GM19035 (cell line): Measurements from ENCODE around the gene UGDH.
A peak's percentile ranks its signal among the peaks of the same experiment; 100 is the strongest.

Source experiments
- ATAC-seq: cut with Tn5 transposase; IDR thresholded peaks from one replicate; pipeline ENCODE4 v1.9.1; 2021; ENCODE audit not compliant: unreplicated experiment

UGDH gene

GRCh38 chr4:39497909-39498726 lies 29.1 kb downstream of the UGDH start:
- no peak for ATAC-seq

DNA sequence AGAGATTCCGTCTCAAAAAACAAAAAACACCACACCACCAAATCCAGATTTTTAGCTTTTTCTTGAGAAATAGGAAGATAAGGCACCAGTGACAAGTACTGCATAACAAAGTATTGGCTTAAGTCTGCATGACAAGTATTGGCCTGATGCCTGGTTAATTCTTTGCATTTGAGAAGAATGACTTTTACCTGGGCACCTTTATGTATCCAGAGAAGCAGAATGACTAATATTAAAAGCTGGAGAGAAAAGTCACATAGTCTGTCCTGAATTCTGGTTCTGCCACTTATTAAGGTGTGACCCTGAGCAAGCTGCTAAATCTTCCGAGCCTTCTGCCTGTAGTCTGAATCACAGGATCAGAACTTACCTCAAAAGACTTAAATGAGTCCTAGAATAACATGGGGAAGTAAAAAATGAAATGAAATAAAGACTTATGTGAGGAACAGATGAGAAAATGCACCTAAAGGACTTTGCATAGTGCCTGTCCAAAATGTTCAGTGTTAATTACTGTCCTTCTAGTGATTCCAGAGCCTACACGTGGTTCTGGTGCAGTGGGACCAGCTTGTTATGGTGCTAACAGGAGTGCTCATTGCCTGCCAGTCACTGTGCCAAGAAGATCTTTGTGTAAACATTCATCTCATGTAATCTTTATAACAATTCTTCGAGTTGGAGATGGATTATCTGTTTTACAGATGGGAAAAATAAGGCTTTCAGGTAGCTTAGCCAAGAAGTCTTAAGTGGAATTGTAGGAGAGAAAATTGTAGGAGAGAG lies 31.6 kb downstream of the UGDH start:
- no peak for ATAC-seq

DNA sequence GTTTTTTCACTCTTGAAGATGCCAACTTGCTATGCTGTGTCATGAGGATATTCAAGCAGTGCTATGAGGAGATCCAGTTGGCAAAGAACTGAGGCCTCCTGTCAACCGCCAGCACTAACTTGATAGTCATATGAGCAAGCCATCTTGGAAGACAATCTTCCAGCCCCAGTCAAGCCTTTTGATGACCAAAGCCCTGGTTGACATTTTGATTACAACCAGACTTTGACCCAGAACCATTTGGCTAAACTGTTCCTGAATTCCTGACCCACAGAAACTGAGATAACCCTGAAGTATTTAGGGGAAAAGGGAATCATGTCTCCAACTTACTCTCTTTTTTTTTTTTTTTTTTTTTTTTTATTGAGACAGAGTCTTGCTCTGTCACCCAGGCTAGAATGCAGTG lies 32.9 kb downstream of the UGDH start:
- ATAC-seq, result no peak

- ATAC-seq, result no peak
Observed at GRCh38 chr4:39490322-39490721, 36.9 kb downstream of the UGDH start.

DNA sequence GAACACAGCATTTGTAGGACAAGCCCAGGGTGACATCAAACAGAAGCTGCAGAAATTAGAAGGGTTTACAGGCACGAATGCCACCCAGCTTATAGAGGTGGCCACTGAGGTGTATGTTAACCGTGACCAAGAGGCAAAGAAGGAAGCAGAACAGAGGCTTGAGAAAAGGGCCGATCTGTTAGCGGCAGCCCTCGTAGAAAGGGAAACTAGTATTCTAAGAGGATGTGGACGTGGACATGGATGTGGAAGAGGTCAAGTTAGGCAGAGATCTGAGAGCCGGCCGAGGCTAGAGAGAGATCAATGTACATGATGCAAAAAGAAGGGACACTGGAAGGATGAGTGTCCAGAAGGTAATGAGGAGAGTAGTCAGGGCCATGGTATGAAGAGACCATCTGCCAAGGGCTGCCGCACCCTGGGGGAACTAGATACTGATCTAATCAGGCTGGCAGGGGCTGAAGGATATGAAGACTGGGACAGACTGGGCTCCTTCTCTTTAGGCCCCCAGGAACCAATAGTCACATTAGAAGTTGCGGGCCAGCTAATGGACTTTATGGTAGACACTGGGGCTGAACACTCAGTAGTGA lies 40.9 kb downstream of the UGDH start:
- ATAC-seq, result no peak

DNA sequence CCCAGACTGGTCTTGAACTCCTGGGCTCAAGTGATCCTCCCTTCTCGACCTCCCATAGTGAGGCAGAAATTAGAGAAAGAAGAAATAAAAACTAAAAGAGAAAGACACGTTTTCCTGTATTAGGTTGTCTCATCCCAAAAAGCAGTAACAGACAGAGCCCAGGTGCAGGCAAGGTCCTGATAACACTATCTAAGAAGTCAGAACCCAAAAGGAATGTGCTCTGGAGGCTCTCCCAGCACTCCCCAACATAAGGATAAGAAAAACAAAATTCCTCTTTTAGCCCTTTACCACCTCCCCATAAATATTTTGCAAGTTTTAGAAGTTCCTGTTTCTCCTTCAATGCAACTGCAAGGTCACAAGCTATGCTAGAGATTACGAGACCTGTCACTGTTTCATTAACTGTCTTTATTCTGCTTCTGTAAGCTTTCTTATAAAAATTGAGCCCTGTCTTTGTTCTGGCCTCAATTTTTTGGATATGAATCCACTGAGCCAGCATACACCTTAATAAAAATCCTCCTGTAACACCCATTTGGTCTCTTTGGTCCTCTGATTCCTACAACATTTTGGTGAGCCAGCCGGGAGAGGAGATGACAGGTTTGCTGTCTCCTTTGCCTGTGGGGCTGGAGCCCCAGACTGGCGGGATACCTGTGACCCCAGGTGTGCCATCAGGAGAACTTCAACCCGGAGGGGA lies 42.5 kb downstream of the UGDH start:
- no peak for ATAC-seq

DNA sequence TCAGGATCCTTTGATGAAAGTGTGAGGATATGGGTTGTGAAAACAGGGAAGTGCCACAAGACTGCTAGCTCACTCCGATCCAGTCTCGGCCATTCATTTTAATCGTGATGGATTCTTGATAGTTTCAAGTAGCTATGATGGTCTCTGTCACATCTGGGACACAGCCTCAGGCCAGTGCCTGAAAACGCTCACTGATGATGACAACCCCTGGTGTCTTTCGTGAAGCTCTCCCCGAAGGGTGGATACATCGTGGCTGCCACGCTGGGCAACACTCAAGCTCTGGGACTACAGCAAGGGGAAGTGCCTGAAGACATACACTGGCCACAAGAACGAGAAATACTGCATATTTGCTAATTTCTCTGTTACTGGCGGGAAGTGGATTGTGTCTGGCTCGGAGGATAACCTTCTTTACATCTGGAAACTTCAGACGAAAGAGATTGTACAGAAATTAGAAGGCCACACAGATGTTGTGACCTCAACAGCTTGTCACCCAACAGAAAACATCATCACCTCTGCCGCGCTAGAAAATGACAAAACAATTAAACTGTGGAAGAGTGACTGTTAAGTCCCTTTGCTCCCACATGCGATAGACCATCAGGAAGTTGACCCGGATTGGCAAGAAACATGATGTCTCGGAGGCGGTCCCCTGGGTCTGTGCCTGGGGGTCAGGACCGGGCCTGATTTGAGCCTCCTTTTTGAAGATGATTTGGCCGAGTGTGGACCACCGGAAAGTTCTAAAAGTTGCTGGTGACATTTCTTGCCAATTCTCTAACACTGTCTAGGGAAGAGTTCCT lies 46.1 kb downstream of the UGDH start:
- ATAC-seq, result no peak

GRCh38 chr4:39480251-39480650 lies 47.0 kb downstream of the UGDH start:
- no peak for ATAC-seq

DNA sequence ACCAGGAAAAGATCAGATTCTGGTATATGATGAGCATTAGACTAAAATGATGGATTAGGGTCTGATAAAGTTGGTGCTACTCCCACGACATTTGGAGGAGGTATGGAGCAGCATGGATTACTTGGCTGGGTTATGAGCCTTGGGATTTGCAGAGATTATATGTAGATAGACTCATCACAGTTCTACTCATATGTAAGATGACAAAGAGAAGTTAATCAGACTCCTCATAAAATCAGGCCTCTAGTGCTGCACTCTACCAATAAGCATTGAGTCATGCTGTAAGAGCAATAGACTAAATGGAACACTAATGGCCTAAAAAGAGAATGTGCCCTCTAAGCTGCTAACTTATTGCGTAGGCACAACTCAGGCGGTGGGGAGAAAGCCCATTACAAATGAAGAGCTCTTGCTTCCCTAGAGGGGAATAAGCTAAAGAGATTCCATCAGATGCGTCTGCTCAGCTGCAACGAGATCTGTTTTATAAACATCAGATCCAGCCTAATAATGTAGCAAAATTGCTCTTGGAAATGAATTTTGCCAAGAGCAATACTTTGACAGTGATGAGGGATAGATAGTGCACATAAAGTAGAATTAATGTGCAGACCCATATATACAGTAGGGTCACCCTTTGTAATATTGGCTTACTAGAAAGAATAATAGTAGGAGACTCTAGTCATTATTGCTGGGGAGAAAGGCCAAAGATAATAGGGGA lies 50.9 kb downstream of the UGDH start:
- no peak for ATAC-seq

GRCh38 chr4:39472396-39472795 lies 54.8 kb downstream of the UGDH start:
- ATAC-seq, result no peak

- ATAC-seq, result no peak
Observed at GRCh38 chr4:39470402-39470801, 56.8 kb downstream of the UGDH start.

DNA sequence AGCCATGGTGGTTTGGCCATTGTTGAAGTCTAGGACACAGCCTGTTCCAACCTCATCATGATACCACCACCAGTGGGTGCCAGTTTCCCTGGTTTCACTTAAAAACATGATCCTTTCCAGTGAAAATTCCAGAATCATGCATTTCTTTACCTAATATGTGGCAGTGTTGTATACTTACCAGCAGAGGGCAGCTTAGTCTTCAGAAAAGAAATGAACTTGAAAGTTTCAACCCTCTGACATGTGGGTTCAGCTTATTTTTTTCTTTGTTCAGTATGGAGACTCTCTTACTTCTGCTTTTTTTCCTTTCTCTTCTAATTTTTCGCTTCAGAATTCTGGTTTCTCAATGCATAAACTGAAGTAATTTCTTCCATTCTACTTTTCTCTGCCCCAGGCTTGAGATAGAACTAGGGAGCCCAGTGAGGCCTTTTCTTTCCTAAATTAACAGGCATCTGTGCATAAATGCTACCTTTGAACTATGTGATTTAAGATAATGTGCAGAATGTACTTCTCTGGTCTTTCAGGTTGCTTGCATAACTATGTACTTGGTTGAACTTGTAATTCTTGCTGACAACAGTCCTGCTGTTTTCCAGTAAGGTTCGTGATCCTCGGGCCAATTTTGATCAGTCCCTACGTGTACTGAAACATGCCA lies 57.7 kb downstream of the UGDH start:
- peak; percentile 90 for ATAC-seq

DNA sequence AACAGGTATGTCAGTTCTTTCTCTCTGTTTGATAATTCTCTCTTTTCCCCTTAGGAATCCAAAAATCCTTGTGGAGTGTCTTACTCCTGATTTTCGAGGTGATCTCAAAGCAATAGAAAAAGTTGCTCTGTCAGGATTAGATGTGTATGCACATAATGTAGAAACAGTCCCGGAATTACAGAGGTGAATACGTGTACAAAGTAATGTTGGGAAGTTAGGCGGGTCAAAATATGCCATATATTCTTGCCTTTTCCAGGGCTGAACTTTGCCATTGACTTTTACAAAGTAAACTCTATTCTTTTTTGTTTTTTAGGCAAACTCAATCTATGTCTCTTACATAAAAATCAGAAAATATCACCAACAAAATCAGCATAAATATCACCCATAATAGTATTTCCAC lies 59.8 kb downstream of the UGDH start:
- ATAC-seq, result no peak

DNA sequence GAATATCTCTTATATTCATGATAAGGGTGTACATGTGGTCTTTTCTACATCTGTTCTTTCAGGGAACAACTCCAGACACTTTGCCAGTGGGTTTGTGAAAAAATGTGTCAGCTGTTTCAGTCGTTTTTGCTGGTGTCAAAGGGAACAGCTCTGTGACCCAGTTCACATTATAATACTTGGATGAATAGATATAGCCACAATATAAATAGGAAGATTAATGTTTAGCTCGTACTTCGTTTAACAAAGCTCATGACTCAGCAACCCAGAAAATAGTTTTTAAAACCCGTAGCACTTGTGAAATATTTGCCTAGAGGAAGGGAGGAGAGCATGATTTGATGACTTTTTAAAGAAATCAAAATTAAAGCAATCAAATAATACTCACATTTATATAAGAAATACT lies 60.5 kb downstream of the UGDH start:
- ATAC-seq, result no peak

DNA sequence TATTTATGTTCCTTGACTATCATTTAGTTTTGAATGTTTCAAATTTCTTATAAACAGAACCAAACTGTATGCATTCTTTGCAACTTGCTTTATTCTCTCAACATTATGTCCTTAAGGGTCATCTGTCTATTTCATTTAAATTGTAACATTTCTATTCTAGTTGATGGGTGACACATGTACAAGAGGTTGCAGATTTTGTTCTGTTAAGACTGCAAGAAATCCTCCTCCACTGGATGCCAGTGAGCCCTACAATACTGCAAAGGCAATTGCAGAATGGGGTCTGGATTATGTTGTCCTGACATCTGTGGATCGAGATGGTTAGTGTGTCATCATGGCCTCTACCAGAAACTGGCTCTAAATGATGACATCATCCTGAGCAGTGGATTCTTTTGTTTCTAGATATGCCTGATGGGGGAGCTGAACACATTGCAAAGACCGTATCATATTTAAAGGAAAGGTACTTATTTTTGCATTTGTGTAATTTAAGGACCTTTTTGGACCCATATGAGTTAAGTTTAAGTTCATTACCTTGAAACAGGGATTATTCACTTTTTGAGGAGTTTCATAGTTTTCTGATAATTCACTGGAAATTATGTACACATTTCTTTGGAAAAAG lies 62.2 kb downstream of the UGDH start:
- no peak for ATAC-seq

GRCh38 chr4:39458505-39459300 lies 68.5 kb downstream of the UGDH start, which contains the start of the genes LIAS and RPL9:
LIAS (plus strand) TSS chr4:39459056; CDS start chr4:39459118, 62 bp downstream.
RPL9 (minus strand) TSS chr4:39458922; CDS start chr4:39458439, 483 bp downstream.
- ATAC-seq, result peak; percentile 93

GRCh38 chr4:39458161-39458504 lies 69.1 kb downstream of the UGDH start:
- peak; percentile 2 for ATAC-seq
